Trophoblast cell (in vitro differentiated cells and primary cell): ENCODE results near the gene HABP2.

ENCODE experiments used
- DNase-seq, 2 donors: peaks; one replicate each; pipeline ENCODE4 v3.0.0-alpha.2; 2016
- H2AFZ ChIP-seq: 2 replicates; pipeline ENCODE4 v1.6.1; 2013; ENCODE audit warnings: low read length, moderate library complexity, mild to moderate bottlenecking; ENCODE audit not compliant: insufficient read depth, poor library complexity
- H2AK5ac ChIP-seq: 2 replicates; pipeline ENCODE4 v1.6.1; 2013; ENCODE audit warnings: mild to moderate bottlenecking, low read length
- H2BK120ac ChIP-seq: 2 replicates; pipeline ENCODE4 v1.6.1; 2013; ENCODE audit warnings: low read length, mild to moderate bottlenecking, moderate library complexity; ENCODE audit not compliant: insufficient read depth, poor library complexity
- H2BK12ac ChIP-seq: 2 replicates; pipeline ENCODE4 v1.6.1; 2013; ENCODE audit warnings: mild to moderate bottlenecking, low read length, moderate library complexity
- H2BK5ac ChIP-seq: 2 replicates; pipeline ENCODE4 v1.6.1; 2013; ENCODE audit warnings: low read length, low read depth, moderate library complexity, mild to moderate bottlenecking; ENCODE audit not compliant: poor library complexity
- H3K14ac ChIP-seq: 2 replicates; pipeline ENCODE4 v1.6.1; 2013; ENCODE audit warnings: mild to moderate bottlenecking, low read length
- H3K18ac ChIP-seq: 2 replicates; pipeline ENCODE4 v1.6.1; 2013; ENCODE audit warnings: mild to moderate bottlenecking, low read length
- H3K23ac ChIP-seq: 2 replicates; pipeline ENCODE4 v1.6.1; 2013; ENCODE audit warnings: low read length
- H3K27ac ChIP-seq: 2 replicates; pipeline ENCODE4 v1.5.1; 2013; ENCODE audit warnings: low read depth, mild to moderate bottlenecking, inconsistent platforms, low read length, moderate library complexity
- H3K27me3 ChIP-seq: 2 replicates; pipeline ENCODE4 v1.6.1; 2013; ENCODE audit warnings: inconsistent platforms, mild to moderate bottlenecking, low read length, moderate library complexity; ENCODE audit not compliant: insufficient read depth
- H3K36me3 ChIP-seq, 2 experiments: 1 replicate in 1 of 2; 2 replicates in 1 of 2; pipeline ENCODE4 v1.6.1; 2013; ENCODE audit warnings: low read length in 2 of 2, mild to moderate bottlenecking in 2 of 2, moderate library complexity in 1 of 2; ENCODE audit not compliant: insufficient read depth in 2 of 2, control insufficient read depth in 1 of 2
- H3K4ac ChIP-seq: 2 replicates; pipeline ENCODE4 v1.6.1; 2013; ENCODE audit warnings: low read depth, mild to moderate bottlenecking, low read length, moderate library complexity
- H3K4me1 ChIP-seq, 2 experiments: 1 replicate in 1 of 2; 2 replicates in 1 of 2; pipeline ENCODE4 v1.6.1; 2013; ENCODE audit warnings: low read length in 2 of 2, mild to moderate bottlenecking in 2 of 2, moderate library complexity in 1 of 2; ENCODE audit not compliant: insufficient read depth in 2 of 2, control insufficient read depth in 1 of 2
- H3K4me2 ChIP-seq: 2 replicates; pipeline ENCODE4 v1.6.1; 2013; ENCODE audit warnings: inconsistent platforms, mild to moderate bottlenecking, low read length, moderate library complexity
- H3K4me3 ChIP-seq: 2 replicates; pipeline ENCODE4 v1.5.1; 2013; ENCODE audit warnings: mild to moderate bottlenecking, low read depth, low read length, inconsistent platforms
- H3K79me1 ChIP-seq: one replicate; pipeline ENCODE4 v1.6.1; 2013; ENCODE audit warnings: low read length
- H3K79me2 ChIP-seq: 2 replicates; pipeline ENCODE4 v1.6.1; 2013; ENCODE audit warnings: low read length, mild to moderate bottlenecking; ENCODE audit not compliant: control insufficient read depth, insufficient read depth, poor library complexity
- H3K9ac ChIP-seq: 2 replicates; pipeline ENCODE4 v1.6.1; 2013; ENCODE audit warnings: mild to moderate bottlenecking, low read length
- H3K9me3 ChIP-seq: 2 replicates; pipeline ENCODE4 v1.6.1; 2013; ENCODE audit warnings: low read depth, mild to moderate bottlenecking, control low read depth, inconsistent platforms, low read length; ENCODE audit not compliant: insufficient read depth
- H4K12ac ChIP-seq: 2 replicates; pipeline ENCODE4 v1.6.1; 2013; ENCODE audit warnings: low read depth, mild to moderate bottlenecking, low read length, moderate library complexity
- H4K8ac ChIP-seq: 2 replicates; pipeline ENCODE4 v1.6.1; 2013; ENCODE audit warnings: low read depth, mild to moderate bottlenecking, low read length, moderate library complexity
- H4K91ac ChIP-seq: one replicate; pipeline ENCODE4 v1.6.1; 2013; ENCODE audit warnings: low read depth, mild to moderate bottlenecking, low read length, moderate library complexity
- WGBS: extraction: QIAGEN DNeasy Blood & Tissue Kit; methylation state at CpG from one replicate; pipeline ENCODE4 v1.1.7; 2013; ENCODE audit warnings: missing lambda C conversion rate; ENCODE audit not compliant: insufficient read length, insufficient coverage; ENCODE audit errors: extremely low coverage; 5-methylcytosine and 5-hydroxymethylcytosine counted together

Gene HABP2

GRCh38 chr10:113517165-113517900 is 35.5 kb upstream of the HABP2 start:
- Histone ChIP-seq H3K27ac (no peak overlapping the region), H4K91ac (no peak overlapping the region), H3K14ac (no peak overlapping the region), H3K36me3 (no peaks in the 10 kb centered on the region), H2BK5ac (no peak overlapping the region), H2BK120ac (no peak overlapping the region), H3K4me2 (no peak overlapping the region), H2BK12ac (no peak overlapping the region), H4K8ac (no peak overlapping the region), H4K12ac (no peak overlapping the region), H3K9me3 (no peaks in the 10 kb centered on the region), H3K79me1 (no peaks in the 10 kb centered on the region), H3K9ac (no peak overlapping the region), H3K4me1 (peaks cover 0 to 3% of the 10 kb centered on the region in 2 experiments), H3K4ac (no peak overlapping the region), H3K79me2 (no peaks in the 10 kb centered on the region), H2AFZ (no peak overlapping the region), H3K27me3 (no peaks in the 10 kb centered on the region), H3K18ac (no peak overlapping the region), H2AK5ac (no peak overlapping the region), H3K4me3 (no peak overlapping the region), H3K23ac (no peak overlapping the region)
- DNase-seq, result no peak
- WGBS, result no CpG with 5 or more reads among the region's 10 CpGs

GRCh38 chr10:113517901-113518260 is 35.0 kb upstream of the HABP2 start:
- no peaks in the 10 kb centered on the region for H3K27me3 ChIP-seq
- no peaks in the 10 kb centered on the region for H3K79me1 ChIP-seq
- H3K4me3 ChIP-seq, result no peak overlapping the region
- H3K4ac ChIP-seq, result no peak overlapping the region
- H4K8ac ChIP-seq, result no peak overlapping the region
- H3K4me2 ChIP-seq, result no peak overlapping the region
- H3K79me2 ChIP-seq, result no peaks in the 10 kb centered on the region
- H4K12ac ChIP-seq, result no peak overlapping the region
- H3K23ac ChIP-seq, result no peak overlapping the region
- no CpG with 5 or more reads among the region's 5 CpGs for WGBS
- H4K91ac ChIP-seq, result no peak overlapping the region
- H2AK5ac ChIP-seq, result no peak overlapping the region
- H3K14ac ChIP-seq, result no peak overlapping the region
- H3K9ac ChIP-seq, result no peak overlapping the region
- H3K18ac ChIP-seq, result no peak overlapping the region
- peaks cover 0 to 3% of the 10 kb centered on the region in 2 experiments for H3K4me1 ChIP-seq
- H2BK12ac ChIP-seq, result no peak overlapping the region
- H2AFZ ChIP-seq, result no peak overlapping the region
- no peak overlapping the region for H2BK120ac ChIP-seq
- no peak overlapping the region for H2BK5ac ChIP-seq
- H3K27ac ChIP-seq, result no peak overlapping the region
- H3K9me3 ChIP-seq, result no peaks in the 10 kb centered on the region
- no peak for DNase-seq
- H3K36me3 ChIP-seq, result no peaks in the 10 kb centered on the region

GRCh38 chr10:113518415-113518814 is 34.4 kb upstream of the HABP2 start:
- Histone ChIP-seq H2AK5ac (no peak overlapping the region), H3K4me1 (peaks cover 0 to 3% of the 10 kb centered on the region in 2 experiments), H3K23ac (no peak overlapping the region), H3K14ac (no peak overlapping the region), H2BK12ac (no peak overlapping the region), H4K12ac (no peak overlapping the region), H2BK120ac (no peak overlapping the region), H3K4ac (no peak overlapping the region), H2BK5ac (no peak overlapping the region), H4K91ac (no peak overlapping the region), H3K36me3 (no peaks in the 10 kb centered on the region), H3K4me2 (no peak overlapping the region), H3K18ac (no peak overlapping the region), H4K8ac (no peak overlapping the region), H2AFZ (no peak overlapping the region), H3K79me1 (no peaks in the 10 kb centered on the region), H3K9ac (no peak overlapping the region), H3K9me3 (no peaks in the 10 kb centered on the region), H3K79me2 (no peaks in the 10 kb centered on the region), H3K27ac (no peak overlapping the region), H3K4me3 (no peak overlapping the region), H3K27me3 (no peaks in the 10 kb centered on the region)
- WGBS, result no CpG with 5 or more reads among the region's 3 CpGs
- DNase-seq, result no peak

- H3K18ac ChIP-seq, result no peak overlapping the region
- H2AFZ ChIP-seq, result no peak overlapping the region
- H3K79me1 ChIP-seq, result no peaks in the 10 kb centered on the region
- H3K4me2 ChIP-seq, result no peak overlapping the region
- H2BK120ac ChIP-seq, result no peak overlapping the region
- no peak overlapping the region for H3K27ac ChIP-seq
- no peak overlapping the region for H2BK5ac ChIP-seq
- H3K23ac ChIP-seq, result no peak overlapping the region
- no peak overlapping the region for H4K91ac ChIP-seq
- no peaks in the 10 kb centered on the region for H3K36me3 ChIP-seq
- peak; percentile 23 to 54 for DNase-seq
- H4K12ac ChIP-seq, result no peak overlapping the region
- H2AK5ac ChIP-seq, result no peak overlapping the region
- H4K8ac ChIP-seq, result no peak overlapping the region
- no peak overlapping the region for H2BK12ac ChIP-seq
- H3K79me2 ChIP-seq, result no peaks in the 10 kb centered on the region
- H3K4me1 ChIP-seq, result peaks cover 0 to 3% of the 10 kb centered on the region in 2 experiments
- H3K4me3 ChIP-seq, result no peak overlapping the region
- H3K9ac ChIP-seq, result no peak overlapping the region
- no peak overlapping the region for H3K4ac ChIP-seq
- no CpG with 5 or more reads among the region's 10 CpGs for WGBS
- no peaks in the 10 kb centered on the region for H3K9me3 ChIP-seq
- H3K14ac ChIP-seq, result no peak overlapping the region
- no peaks in the 10 kb centered on the region for H3K27me3 ChIP-seq
These were observed 33.8 kb upstream of the HABP2 start for GRCh38 chr10:113518816-113519591.
